ENCODE results near the gene COL7A1.
A peak's percentile ranks its signal among the peaks of the same experiment; 100 is the strongest.

Gene COL7A1

DNA sequence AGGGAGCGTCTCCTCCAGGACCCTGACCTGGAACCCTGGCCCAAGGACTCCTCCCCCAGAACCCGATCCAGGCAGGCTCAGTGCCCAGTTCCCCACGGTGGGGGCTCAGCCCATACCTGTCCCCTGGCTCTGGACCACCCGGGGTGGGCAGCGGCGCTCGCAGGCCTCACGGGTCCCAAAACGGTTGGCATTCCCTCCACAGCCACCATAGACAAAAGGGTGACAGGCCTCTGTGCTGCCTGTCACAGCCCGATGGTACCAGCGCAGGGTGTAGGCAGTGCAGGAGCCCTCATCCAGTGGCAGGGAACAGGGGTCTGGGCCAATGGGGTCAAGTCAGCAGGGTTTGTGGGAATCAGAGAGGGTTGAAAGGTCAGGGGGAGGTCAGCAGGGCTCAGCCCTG, 30.5 kb downstream of the COL7A1 start:
- TF ChIP-seq TAF1 (IDR thresholded peaks at IDR 0.05; ENCODE audit: low read depth) (no peak), YY1 (IDR thresholded peaks at IDR 0.05; ENCODE audit: low read depth) (no peak), RAD21 (IDR thresholded peaks at IDR 0.05; ENCODE audit: low read depth) (no peak)
- TF ChIP-seq, protein P1, sequence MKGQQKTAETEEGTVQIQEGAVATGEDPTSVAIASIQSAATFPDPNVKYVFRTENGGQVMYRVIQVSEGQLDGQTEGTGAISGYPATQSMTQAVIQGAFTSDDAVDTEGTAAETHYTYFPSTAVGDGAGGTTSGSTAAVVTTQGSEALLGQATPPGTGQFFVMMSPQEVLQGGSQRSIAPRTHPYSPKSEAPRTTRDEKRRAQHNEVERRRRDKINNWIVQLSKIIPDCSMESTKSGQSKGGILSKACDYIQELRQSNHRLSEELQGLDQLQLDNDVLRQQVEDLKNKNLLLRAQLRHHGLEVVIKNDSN (IDR thresholded peaks at IDR 0.05), result no peak
- TF ChIP-seq, protein P2, sequence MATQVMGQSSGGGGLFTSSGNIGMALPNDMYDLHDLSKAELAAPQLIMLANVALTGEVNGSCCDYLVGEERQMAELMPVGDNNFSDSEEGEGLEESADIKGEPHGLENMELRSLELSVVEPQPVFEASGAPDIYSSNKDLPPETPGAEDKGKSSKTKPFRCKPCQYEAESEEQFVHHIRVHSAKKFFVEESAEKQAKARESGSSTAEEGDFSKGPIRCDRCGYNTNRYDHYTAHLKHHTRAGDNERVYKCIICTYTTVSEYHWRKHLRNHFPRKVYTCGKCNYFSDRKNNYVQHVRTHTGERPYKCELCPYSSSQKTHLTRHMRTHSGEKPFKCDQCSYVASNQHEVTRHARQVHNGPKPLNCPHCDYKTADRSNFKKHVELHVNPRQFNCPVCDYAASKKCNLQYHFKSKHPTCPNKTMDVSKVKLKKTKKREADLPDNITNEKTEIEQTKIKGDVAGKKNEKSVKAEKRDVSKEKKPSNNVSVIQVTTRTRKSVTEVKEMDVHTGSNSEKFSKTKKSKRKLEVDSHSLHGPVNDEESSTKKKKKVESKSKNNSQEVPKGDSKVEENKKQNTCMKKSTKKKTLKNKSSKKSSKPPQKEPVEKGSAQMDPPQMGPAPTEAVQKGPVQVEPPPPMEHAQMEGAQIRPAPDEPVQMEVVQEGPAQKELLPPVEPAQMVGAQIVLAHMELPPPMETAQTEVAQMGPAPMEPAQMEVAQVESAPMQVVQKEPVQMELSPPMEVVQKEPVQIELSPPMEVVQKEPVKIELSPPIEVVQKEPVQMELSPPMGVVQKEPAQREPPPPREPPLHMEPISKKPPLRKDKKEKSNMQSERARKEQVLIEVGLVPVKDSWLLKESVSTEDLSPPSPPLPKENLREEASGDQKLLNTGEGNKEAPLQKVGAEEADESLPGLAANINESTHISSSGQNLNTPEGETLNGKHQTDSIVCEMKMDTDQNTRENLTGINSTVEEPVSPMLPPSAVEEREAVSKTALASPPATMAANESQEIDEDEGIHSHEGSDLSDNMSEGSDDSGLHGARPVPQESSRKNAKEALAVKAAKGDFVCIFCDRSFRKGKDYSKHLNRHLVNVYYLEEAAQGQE (IDR thresholded peaks at IDR 0.05; ENCODE audit: low read depth), result no peak
- TF ChIP-seq, protein P3, sequence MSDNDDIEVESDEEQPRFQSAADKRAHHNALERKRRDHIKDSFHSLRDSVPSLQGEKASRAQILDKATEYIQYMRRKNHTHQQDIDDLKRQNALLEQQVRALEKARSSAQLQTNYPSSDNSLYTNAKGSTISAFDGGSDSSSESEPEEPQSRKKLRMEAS (IDR thresholded peaks at IDR 0.05), result no peak

DNA sequence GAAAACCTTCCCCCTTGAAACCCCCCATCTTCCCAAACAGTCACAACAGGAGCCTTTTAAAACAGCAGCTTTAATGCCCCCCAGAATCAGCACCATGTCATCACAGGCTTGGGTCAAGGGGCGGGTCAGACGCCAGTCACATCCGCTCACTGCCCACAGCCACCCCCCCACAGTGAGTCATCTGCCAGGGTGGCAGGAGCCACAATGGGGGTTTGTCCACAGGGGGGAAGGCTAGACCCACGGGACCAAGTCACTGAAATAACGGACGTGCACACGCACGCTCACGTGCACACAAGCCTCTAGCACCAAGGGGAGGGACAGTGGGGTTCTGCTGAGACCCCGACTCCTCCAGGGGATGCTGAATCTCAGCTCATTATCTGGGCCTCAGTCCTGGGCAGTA, 31.1 kb downstream of the COL7A1 start:
- TF ChIP-seq ZBTB7A (IDR thresholded peaks at IDR 0.05; ENCODE audit: low read depth) (0 out of 2 replicates have a peak, but pooled peaks have one; percentile 6), RAD21 (IDR thresholded peaks at IDR 0.05; ENCODE audit: low read depth) (no peak; the same call in 1 of the 2 replicates), EP300 (IDR thresholded peaks at IDR 0.05; ENCODE audit: borderline replicate concordance) (no peak), TCF12 (IDR thresholded peaks at IDR 0.05; ENCODE audit: low read depth) (peak; percentile 35; the same call in 1 of the 2 replicates)

DNA sequence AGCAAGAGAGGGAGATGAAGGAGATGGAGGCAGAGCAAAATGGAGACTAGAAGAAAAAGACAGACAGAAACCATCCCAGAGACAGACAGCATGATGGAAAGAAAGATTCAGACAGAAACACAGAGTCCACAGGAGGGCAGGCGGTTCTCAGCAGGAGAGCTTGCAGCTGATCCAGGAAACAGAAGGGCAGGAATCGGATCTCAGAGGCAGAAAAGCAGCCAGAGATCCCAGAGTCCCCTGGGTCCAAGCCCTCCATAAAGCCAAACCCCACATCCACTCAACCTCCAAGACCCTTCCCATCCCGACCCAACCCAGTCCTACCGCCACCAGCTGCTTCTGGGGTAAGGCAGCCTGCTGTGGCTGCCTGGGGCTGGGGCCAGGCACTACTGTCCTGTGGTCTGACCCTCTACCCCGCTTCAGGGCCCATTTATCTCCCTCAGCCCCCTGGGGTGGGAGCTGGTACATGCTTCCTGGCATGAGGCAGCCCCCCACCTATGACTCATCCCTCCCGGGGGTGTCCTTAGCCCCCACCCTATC, 31.7 kb downstream of the COL7A1 start, which contains the start of gene UCN2:
TSS of gene UCN2 (minus strand) at position 400 of the 537 bp plus-strand sequence. CDS start 657 bp downstream, outside the sequence.
- TF ChIP-seq EP300 (IDR thresholded peaks at IDR 0.05; ENCODE audit: borderline replicate concordance), result no peak
- no peak for TF ChIP-seq TEAD4 (IDR thresholded peaks at IDR 0.05)
- TF ChIP-seq CEBPB (IDR thresholded peaks at IDR 0.05), result no peak
- TF ChIP-seq TAF1 (IDR thresholded peaks at IDR 0.05; ENCODE audit: low read depth), result no peak
- TF ChIP-seq, protein P3 (IDR thresholded peaks at IDR 0.05), result no peak
- TF ChIP-seq, protein P1 (IDR thresholded peaks at IDR 0.05), result no peak
- TF ChIP-seq ZBTB7A (IDR thresholded peaks at IDR 0.05; ENCODE audit: low read depth), result no peak
- TF ChIP-seq FOXM1 (IDR thresholded peaks at IDR 0.05; ENCODE audit: borderline replicate concordance, low read depth), result no peak
- TF ChIP-seq, protein P2 (IDR thresholded peaks at IDR 0.05; ENCODE audit: low read depth), result no peak
- TF ChIP-seq EGR1 (IDR thresholded peaks at IDR 0.05), result no peak
- TF ChIP-seq YY1 (IDR thresholded peaks at IDR 0.05; ENCODE audit: low read depth), result no peak
- TF ChIP-seq RAD21 (IDR thresholded peaks at IDR 0.05; ENCODE audit: low read depth), result no peak

DNA sequence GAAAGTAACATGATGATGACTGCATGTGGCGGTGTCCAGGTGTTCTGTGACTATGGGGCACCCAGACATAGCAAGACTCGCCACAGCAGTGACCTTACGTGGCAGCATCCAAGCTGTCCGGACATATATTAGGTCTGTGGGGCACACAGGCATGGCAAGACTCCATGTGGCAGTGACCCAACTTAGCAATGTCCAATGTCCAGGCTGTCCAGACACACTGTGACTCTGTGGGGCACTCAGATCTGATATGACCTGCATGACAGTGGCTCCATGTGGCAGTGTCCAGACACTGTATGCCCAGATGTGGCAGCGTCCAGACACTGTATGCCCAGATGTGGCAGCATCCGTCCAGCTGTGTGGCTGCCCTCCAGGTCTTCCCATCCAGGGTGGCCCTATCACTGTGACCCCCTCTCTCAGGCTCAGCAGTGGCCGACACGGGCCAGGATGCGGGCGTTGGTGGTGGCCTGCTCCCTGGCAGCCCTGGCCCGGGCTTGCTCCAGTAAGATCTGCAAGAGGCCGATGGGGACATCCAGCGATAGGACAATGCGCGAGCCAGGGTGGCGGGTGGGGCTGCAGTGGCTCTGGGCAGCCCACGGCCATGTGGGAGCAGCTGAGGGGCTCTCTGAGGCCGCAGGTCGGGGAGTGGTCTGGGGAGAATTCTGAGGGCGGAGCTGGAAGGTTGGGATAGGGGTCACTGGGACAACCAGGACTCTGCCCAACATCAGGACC, 32.6 kb downstream of the COL7A1 start:
- no peak for TF ChIP-seq RAD21 (IDR thresholded peaks at IDR 0.05; ENCODE audit: low read depth)
- TF ChIP-seq CEBPB (IDR thresholded peaks at IDR 0.05), result no peak
- TF ChIP-seq, protein P2 (IDR thresholded peaks at IDR 0.05; ENCODE audit: low read depth), result no peak
- no peak for TF ChIP-seq TCF12 (IDR thresholded peaks at IDR 0.05; ENCODE audit: low read depth)
- TF ChIP-seq, protein P3 (IDR thresholded peaks at IDR 0.05), result no peak
- TF ChIP-seq TAF1 (IDR thresholded peaks at IDR 0.05; ENCODE audit: low read depth), result no peak
- no peak for TF ChIP-seq TEAD4 (IDR thresholded peaks at IDR 0.05)
- no peak for TF ChIP-seq YY1 (IDR thresholded peaks at IDR 0.05; ENCODE audit: low read depth)
- TF ChIP-seq NFIC (IDR thresholded peaks at IDR 0.05), result no peak
- no peak for TF ChIP-seq EGR1 (IDR thresholded peaks at IDR 0.05)
- no peak for TF ChIP-seq FOXM1 (IDR thresholded peaks at IDR 0.05; ENCODE audit: borderline replicate concordance, low read depth)
- no peak for TF ChIP-seq CREB1 (IDR thresholded peaks at IDR 0.05; ENCODE audit: low read depth)
- no peak for TF ChIP-seq EP300 (IDR thresholded peaks at IDR 0.05; ENCODE audit: borderline replicate concordance)
- no peak for TF ChIP-seq ZBTB7A (IDR thresholded peaks at IDR 0.05; ENCODE audit: low read depth)
